PC-9 (cell line): ENCODE results near the gene PLEKHH1. TPM values are rescaled to one million over a fixed set of nuclear protein-coding genes. Genes with fewer than 3 reads are reported as not detected.

Source experiments
- BruUV-seq: library from RNA; stranded (reverse); fragments of 400-500 nt; replicated peaks from 2 replicates; lab custom pipeline; 2021; lab: Mats Ljungman, UMichigan
- CTCF ChIA-PET: fragments of 300-600 bp; sonication (Branson Sonifier 250); formaldehyde crosslinking; loops from one replicate; lab custom pipeline; 2022; ENCODE audit warnings: antibody characterized with exemption; lab: Charles Lee
- POLR2A ChIA-PET: fragments of 300-600 bp; sonication (Branson Sonifier 250); formaldehyde crosslinking; loops from one replicate; lab custom pipeline; 2022; ENCODE audit warnings: antibody characterized with exemption; ENCODE audit not compliant: unreplicated experiment; lab: Charles Lee
- DNase-seq, 2 experiments: peaks; one replicate each; pipeline versions ENCODE4 v3.0.0 to v3.0.0-alpha.2; 2015 to 2022; ENCODE audit warnings: mixed read lengths in 1 of 2
- H2AFZ ChIP-seq: fragments of 200-600 bp; sonication (generic); 2 replicates; pipeline ENCODE4 v1.8.1; 2017; ENCODE audit warnings: antibody characterized with exemption
- H3F3A ChIP-seq: fragments of 200-600 bp; sonication (generic); 2 replicates; pipeline ENCODE4 v1.8.1; 2017; ENCODE audit warnings: antibody characterized with exemption, mild to moderate bottlenecking, low read depth; ENCODE audit not compliant: insufficient read depth
- H3K27ac ChIP-seq: fragments of 200-600 bp; sonication (generic); 2 replicates; pipeline ENCODE4 v1.6.1; 2016; ENCODE audit warnings: mixed run types
- H3K27me3 ChIP-seq: fragments of 200-600 bp; sonication (generic); 2 replicates; pipeline ENCODE4 v1.6.1; 2016; ENCODE audit warnings: low read depth, mixed run types; ENCODE audit not compliant: insufficient read depth
- H3K36me3 ChIP-seq: fragments of 200-600 bp; sonication (generic); 2 replicates; pipeline ENCODE4 v1.6.1; 2016; ENCODE audit warnings: low read depth, mixed run types
- H3K4me1 ChIP-seq: fragments of 200-600 bp; sonication (generic); replicated peaks from 2 replicates; pipeline ENCODE4 v1.6.1; 2016; ENCODE audit warnings: mixed run types; ENCODE audit not compliant: insufficient read depth
- H3K4me2 ChIP-seq: fragments of 200-600 bp; sonication (generic); 2 replicates; pipeline ENCODE4 v1.6.1; 2017; ENCODE audit warnings: mixed run types
- H3K4me3 ChIP-seq: fragments of 200-600 bp; sonication (generic); 2 replicates; pipeline ENCODE4 v1.6.1; 2016; ENCODE audit warnings: mixed run types
- H3K79me2 ChIP-seq: fragments of 200-600 bp; sonication (generic); 2 replicates; pipeline ENCODE4 v1.6.1; 2017; ENCODE audit warnings: low read depth, mixed run types
- H3K9me2 ChIP-seq: fragments of 200-600 bp; sonication (generic); 2 replicates; pipeline ENCODE4 v1.8.1; 2017; ENCODE audit warnings: mild to moderate bottlenecking; ENCODE audit not compliant: insufficient read depth
- H3K9me3 ChIP-seq: fragments of 200-600 bp; sonication (generic); 2 replicates; pipeline ENCODE4 v1.8.1; 2016; ENCODE audit warnings: low read depth; ENCODE audit not compliant: insufficient read depth
- H4K20me1 ChIP-seq: fragments of 200-600 bp; sonication (generic); 2 replicates; pipeline ENCODE4 v1.8.1; 2017; ENCODE audit not compliant: insufficient read depth
- EZH2 ChIP-seq: fragments of 200-600 bp; sonication (generic); IDR thresholded peaks from 2 replicates; pipeline ENCODE4 v1.8.0; 2017; ENCODE audit warnings: antibody characterized with exemption, low read depth
- intact Hi-C: fragments of 100-400 bp; cut with micrococcal nuclease; formaldehyde crosslinking; loops from one replicate; pipeline ENCODE4 v1.10.0; 2022; ENCODE audit not compliant: unreplicated experiment
- total RNA-seq: library from RNA; stranded (reverse); gene quantifications from 2 replicates; pipeline ENCODE4 v1.2.3, GENCODE V29; 2021
- TF ChIP-seq, protein P1 (sequence below): fragments of 200-600 bp; sonication (generic); conservative IDR thresholded peaks from 2 replicates; pipeline ENCODE4 v1.6.1; 2017; ENCODE audit warnings: mixed run types, antibody characterized with exemption, mild to moderate bottlenecking, moderate library complexity

The PLEKHH1 gene
- total RNA-seq, 1 experiment from 2014 or later, result 13.6 TPM

- POLR2A ChIA-PET, result no interaction called here
- Histone ChIP-seq H3K4me1 (0 out of 2 replicates have a peak, but pooled peaks cover 3% of the 10 kb centered on the region), H3K4me3 (no peak overlapping the region), H2AFZ (no peak overlapping the region), H3F3A (no peaks in the 10 kb centered on the region), H3K9me2 (no peaks in the 10 kb centered on the region), H4K20me1 (no peaks in the 10 kb centered on the region), H3K36me3 (no peaks in the 10 kb centered on the region), H3K79me2 (no peaks in the 10 kb centered on the region), H3K27me3 (peaks cover 52% of the 10 kb centered on the region; the same call in 1 of the 2 replicates), H3K9me3 (no peaks in the 10 kb centered on the region), H3K4me2 (no peak overlapping the region), H3K27ac (no peak overlapping the region)
- no peak for DNase-seq
- CTCF ChIA-PET, result interaction anchor here (0.6 kb wide), 1 partner anchor 905 kb away, joined by 3 read pairs; no protein-coding TSS in a partner anchor
- TF ChIP-seq, protein P1, sequence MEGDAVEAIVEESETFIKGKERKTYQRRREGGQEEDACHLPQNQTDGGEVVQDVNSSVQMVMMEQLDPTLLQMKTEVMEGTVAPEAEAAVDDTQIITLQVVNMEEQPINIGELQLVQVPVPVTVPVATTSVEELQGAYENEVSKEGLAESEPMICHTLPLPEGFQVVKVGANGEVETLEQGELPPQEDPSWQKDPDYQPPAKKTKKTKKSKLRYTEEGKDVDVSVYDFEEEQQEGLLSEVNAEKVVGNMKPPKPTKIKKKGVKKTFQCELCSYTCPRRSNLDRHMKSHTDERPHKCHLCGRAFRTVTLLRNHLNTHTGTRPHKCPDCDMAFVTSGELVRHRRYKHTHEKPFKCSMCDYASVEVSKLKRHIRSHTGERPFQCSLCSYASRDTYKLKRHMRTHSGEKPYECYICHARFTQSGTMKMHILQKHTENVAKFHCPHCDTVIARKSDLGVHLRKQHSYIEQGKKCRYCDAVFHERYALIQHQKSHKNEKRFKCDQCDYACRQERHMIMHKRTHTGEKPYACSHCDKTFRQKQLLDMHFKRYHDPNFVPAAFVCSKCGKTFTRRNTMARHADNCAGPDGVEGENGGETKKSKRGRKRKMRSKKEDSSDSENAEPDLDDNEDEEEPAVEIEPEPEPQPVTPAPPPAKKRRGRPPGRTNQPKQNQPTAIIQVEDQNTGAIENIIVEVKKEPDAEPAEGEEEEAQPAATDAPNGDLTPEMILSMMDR, result no peak
- TF ChIP-seq EZH2, result no peak
- intact Hi-C loops, result no loop called here
- no TSS peak for BruUV-seq
Measured at GRCh38 chr14:67520482-67520881, 12.6 kb upstream of the PLEKHH1 start.

DNA sequence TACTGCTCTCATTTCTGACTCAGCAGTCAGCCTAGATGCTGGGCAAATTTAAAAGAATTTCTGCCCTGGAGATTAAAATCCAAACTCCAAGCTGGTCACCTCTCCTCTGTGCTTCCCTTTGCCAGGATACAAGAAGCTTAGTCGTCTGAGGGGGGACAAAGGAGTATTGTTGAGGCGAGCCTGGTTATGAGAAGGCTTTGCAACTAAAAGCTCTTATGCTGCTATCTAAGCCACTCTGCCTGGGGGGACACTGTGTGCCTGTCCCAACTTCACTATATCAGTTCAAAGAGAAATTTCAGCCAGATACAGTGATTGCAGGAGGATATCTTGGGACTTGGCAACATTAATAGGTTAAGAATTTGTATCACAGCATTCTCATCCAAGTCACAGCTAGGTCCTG, 10.8 kb upstream of the PLEKHH1 start:
- Histone ChIP-seq H3F3A (no peaks in the 10 kb centered on the region), H3K27me3 (peaks cover 43% of the 10 kb centered on the region; the same call in 1 of the 2 replicates), H4K20me1 (no peaks in the 10 kb centered on the region), H3K9me2 (no peaks in the 10 kb centered on the region), H2AFZ (no peak overlapping the region), H3K4me2 (no peak overlapping the region), H3K9me3 (no peaks in the 10 kb centered on the region), H3K4me3 (no peak overlapping the region), H3K36me3 (no peaks in the 10 kb centered on the region), H3K4me1 (no peaks in the 10 kb centered on the region), H3K79me2 (no peaks in the 10 kb centered on the region), H3K27ac (no peak overlapping the region)
- TF ChIP-seq EZH2, result no peak
- TF ChIP-seq, protein P1, result no peak
- no TSS peak for BruUV-seq
- intact Hi-C loops, result no loop called here
- ChIA-PET CTCF (no interaction called here), POLR2A (no interaction called here)
- DNase-seq, result no peak

DNA sequence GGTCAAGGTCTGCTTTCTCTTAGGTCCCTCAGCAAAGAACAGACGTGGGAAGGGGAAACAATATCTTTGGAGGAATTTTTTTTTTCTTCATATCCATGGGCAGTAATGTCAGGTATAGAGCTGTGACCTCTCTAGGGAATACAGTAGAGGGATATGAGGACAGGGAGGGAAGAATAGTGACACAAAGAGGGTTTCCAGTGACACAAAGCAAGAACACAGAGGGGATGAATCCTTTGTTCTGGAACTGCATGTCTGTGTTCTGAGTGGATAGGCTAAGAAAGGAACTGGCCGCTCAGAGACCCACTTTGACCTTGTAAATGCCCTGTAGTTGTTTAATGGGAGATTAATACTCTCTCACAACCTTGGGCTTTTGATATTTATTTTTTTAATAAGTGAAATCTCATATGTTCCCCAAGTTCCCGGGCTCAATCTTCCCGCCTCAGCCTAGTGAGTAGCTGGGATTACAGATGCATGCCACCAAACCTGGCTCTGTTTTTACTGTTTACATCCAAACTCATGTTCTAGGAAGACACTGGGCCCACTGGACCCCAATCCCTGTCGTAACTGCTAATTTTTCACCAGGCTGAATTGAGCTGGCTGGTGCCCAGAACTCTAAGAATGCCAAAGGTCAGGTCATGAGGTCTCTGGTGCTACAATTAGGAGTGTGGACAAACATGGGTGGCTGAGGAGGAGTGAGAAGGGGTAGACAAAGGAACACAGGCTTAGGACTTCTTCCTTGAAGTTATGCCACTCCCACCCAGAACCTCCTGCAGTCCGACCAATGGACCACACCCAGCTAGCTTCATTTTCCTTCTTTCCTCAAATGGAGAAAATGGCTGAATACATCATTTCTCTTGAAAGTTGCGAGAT, 9.1 kb upstream of the PLEKHH1 start:
- no peak overlapping the region for H2AFZ ChIP-seq
- H3K9me3 ChIP-seq, result no peaks in the 10 kb centered on the region
- ChIA-PET POLR2A (interaction anchor here (0.6 kb wide), 1 partner anchor 293 kb away, joined by 5 read pairs; no protein-coding TSS in a partner anchor), CTCF (no interaction called here)
- TF ChIP-seq, protein P1, result no peak
- no peak for TF ChIP-seq EZH2
- H3K4me3 ChIP-seq, result no peak overlapping the region
- no peaks in the 10 kb centered on the region for H3F3A ChIP-seq
- intact Hi-C loops, result no loop called here
- no peaks in the 10 kb centered on the region for H4K20me1 ChIP-seq
- no TSS peak for BruUV-seq
- no peak overlapping the region for H3K27ac ChIP-seq
- H3K79me2 ChIP-seq, result no peaks in the 10 kb centered on the region
- no peak for DNase-seq
- H3K36me3 ChIP-seq, result no peaks in the 10 kb centered on the region
- no peaks in the 10 kb centered on the region for H3K4me1 ChIP-seq
- no peak overlapping the region for H3K4me2 ChIP-seq
- peaks cover 26% of the 10 kb centered on the region; the same call in 1 of the 2 replicates for H3K27me3 ChIP-seq
- H3K9me2 ChIP-seq, result no peaks in the 10 kb centered on the region
